IPS DF 4.7 (cell line): Measurements from ENCODE around the gene TRPV4.
"Not testable (repeated sequence)": the region's sequence is repeated elsewhere in the genome, so short reads cannot be mapped to it uniquely, and the experiment has no call there.

Source experiments
- DNase-seq: peaks from one replicate; pipeline ENCODE4 v3.0.0-alpha.2; 2013; ENCODE audit warnings: low spot score; ENCODE audit errors: extremely low read depth

The TRPV4 gene

DNA sequence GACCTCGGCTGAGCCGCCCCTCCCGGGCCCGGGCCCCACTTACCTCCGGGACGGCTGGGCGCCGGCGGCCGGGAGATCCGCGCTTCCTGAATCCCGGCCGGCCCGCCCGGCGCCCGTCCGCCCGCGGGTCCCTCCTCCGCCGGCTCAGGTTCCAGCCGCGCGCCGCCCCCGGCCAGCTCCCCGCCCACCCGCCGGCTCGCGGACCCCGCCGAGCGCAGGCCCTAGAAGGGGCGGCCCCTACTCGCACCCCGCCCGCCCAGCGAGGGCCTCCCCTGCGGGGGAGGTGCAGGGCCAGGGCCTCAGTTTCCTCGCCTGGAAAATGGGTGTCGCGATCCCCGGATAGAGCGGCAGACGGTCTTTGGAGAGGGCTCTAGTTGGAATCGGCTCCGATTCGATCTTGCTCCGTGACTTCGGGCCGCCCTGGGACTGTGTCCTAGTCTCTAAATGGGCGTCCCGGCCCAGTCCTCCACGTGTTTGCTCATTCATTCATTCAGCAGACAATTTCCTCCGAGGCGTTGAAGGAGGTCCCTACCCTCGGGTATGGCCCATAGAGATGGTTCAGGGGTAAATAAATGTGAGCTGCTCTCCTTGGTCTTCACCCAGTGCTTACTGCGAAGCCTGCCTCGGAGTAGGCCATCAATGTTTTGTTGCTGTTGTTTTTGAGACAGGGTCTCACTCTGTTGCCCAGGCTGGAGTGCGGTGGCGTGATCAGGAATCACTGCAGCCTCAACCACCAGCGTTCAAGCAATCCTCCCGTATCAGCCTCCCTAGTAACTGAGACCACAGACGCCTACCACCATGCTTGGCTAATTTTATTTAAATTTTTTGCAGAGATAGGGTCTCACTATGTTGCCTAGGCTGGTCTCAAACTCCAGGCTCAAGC lies at the start of gene TRPV4:
TSS of gene TRPV4 (minus strand) at position 92 of the 883 bp plus-strand sequence. CDS start 18,602 bp downstream, outside the sequence.
- no peak for DNase-seq

DNA sequence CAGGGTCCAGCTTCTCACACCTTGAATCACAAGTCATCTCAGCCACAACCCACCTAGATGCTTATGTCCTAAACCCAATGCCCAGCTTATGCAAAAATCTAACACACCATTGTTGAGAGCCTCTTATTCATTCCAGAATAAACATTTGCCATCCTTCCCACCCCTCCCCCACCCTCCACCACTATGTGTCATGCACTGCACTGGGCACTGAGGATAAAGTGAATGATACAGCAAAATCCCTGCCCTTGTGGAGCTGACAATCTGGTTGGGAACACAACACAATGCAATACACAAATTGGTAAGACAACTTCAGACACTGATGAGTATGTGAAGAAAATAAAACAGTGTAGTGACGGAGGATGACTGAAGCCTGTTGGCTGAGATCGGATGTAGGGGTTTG lies 48.6 kb upstream of the TRPV4 start:
- no peak for DNase-seq

DNA sequence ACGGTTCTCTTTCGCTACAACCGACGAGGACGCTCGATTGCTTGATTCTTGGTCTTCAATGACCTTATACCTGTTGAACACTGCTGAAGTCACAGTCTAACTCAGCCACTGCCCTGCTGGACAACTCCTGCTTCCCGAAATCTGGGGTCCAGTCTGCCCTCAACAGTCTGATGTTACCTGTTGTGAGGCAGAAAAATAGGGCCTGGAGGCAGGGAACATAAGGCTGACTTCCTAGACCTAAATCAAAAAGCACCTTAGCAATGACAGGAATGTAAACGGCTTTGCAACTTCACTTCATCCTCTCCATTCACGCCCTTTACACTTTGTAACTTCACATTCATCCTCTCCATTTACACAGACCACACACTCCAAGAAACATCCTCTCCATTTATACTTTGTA lies 47.7 kb upstream of the TRPV4 start:
- DNase-seq = peak; percentile 62

DNA sequence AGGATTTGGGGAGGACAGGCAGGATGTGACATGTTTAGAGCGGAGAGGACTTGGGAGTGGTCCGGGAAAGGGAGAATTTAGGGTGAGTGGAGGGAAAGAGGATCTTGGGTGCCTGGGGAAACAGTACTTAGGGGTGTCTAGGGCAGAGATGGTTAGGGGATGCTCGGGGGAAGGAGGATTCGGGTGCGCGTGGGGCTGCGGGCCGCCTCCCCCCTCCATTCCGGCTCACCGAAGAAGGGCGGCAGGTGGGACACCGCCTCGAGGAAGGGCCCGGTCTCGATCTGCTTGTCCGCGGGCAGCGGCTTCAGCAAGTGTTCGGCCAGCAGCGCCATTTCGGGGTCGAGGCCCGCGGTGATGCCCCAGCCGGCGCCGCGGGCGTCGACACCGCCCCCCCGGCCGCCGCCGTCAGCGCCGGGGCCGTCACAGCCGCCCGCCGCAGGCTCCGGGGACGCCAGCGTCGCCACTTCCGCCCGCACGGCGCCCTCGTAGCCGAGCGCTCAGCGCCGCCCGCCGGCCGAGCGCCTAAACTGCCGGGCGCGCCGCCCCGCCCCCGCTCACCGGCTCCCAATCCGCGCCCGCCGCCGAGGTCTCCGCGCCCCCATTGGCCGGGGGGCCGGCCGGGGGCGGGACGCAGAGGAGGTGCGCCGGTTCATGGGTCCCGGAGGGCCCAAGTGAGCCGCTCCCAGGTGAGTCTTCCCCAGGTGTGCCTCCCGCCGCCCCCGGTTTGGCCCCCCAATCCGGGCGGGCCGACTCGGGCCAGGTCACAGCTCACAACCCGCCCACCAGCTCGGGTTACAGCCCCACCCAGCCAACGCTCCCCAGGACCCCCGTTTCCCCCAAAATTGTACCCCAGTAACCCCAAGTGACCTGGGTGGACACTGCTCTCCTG lies 47.1 kb upstream of the TRPV4 start, which contains the start of gene GLTP:
TSS of gene GLTP (minus strand) at position 499 of the 889 bp plus-strand sequence. CDS start at position 332, 167 bp downstream.
- DNase-seq = peak; percentile 44

DNA sequence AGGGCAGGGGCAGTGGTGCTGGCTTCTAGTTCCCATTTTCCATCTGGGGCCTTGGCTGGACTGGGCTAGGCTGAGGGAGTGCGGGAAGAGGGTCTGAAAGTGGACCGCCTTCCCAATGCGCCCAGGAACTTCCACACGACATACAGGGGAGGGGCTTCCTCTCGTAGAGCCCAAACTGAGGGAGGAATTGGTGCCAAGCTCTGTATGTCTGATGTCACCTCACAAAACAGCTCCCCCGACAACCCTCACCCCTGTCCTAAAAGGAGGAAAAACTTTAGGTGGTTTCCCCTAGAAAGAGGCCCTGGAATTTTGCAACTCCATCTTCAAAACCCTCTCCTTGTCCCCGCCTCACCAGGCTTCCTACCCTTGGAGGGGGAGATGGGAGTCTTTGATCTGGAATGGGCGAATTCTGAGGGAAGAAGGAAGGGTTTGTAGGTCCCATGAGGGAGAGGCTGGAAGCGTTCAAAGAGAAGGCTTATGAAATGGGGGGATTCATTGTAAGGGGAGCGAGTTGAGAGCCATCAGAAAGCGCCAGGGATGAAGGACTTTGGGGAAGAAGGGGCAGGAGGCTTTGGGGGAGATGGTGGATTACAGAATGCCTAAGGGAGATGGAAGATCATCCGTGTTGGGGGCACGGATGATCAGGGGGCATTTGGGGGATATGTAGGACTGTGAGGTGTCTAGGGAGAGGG lies 46.3 kb upstream of the TRPV4 start:
- no peak for DNase-seq

DNA sequence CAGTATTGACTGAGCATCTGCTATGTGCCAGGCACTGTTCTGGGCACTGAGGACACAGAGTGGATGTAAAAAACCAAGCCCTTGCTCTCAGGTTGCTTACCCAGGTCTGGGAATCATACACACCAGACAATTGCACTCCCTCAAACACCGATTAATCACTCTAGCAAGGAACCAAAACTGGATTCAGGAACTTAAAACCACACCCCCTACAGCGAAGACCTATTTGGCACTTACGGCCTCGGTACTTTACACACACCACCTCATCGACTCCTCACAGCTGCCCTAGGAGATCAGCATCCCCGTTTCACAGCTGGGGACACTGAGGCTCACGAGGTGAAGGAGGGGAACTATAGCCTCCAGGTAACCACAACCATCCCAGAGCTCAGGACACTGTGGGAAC lies 45.6 kb upstream of the TRPV4 start:
- no peak for DNase-seq

DNA sequence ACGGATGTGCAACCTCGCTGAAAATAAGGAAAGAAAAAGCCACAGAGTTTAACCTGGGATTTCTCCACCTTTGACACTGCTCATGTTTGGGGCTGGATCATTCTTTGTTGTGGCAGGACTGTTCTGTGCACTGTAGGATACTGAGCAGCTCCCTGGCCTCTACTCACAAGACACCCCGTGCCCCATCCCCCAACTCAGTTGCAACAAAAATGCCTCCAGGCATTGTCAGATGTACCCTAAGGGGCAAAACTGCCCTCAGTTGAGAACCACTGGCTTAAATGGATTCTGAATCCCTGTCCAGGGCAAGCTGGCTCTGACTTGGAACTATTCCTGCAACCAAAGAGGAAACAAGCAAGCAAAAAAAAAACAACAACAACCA lies 45.0 kb upstream of the TRPV4 start:
- DNase-seq = no peak

DNA sequence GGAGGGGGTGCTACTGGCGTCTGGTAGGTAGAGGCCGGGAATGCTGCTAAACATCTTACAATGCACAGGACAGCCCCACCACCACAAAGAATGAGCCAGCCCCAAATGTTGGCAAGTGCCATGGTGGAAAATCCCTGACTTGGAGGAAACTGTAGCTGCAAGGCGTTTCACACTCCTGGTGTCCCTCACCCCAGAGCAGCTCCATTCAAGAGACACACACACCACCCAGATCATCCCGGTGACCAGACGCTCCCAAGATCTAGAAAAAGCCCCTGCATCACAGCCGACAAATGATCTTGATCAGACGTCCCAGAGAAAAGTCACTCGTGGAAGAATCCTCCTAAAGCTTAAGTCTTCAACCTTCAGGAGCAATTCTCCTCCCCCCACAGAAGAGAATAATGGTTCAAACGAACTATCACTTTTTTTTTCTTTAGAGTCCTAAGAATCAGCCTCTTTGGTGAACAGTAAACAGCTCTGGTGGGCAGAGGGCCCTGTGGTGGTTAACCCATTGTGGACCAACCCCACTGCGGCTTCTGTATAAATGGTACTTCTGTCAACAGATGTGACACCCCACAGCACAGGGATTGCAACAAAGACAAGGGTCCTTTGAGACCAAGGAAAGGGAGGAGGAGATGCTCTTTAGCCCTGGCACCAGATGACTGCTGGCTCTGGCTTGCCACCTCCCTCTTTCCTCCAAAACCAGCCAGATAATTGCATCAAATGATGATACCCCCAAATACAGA lies 44.5 kb upstream of the TRPV4 start:
- no peak for DNase-seq

DNA sequence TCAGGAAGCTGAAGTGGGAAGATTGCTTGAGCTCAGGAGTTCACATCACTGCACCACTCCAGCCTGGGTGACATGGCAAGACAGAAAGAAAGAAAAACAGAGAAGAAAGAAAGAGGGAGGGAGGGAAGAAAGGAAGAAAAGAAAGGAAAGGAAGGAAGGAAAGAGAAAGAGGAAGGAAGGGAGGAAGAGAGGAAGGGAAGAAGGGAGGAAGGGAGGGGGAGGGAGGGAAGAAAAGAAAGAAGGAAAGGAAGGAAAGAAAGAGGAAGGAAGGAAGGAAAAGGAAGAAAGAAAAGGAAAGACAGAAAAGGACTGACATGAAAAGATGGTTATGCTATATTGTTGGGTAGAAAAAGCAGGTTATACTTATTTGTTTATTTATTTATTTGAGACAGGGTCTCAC lies 43.2 kb upstream of the TRPV4 start:
- no peak for DNase-seq

DNA sequence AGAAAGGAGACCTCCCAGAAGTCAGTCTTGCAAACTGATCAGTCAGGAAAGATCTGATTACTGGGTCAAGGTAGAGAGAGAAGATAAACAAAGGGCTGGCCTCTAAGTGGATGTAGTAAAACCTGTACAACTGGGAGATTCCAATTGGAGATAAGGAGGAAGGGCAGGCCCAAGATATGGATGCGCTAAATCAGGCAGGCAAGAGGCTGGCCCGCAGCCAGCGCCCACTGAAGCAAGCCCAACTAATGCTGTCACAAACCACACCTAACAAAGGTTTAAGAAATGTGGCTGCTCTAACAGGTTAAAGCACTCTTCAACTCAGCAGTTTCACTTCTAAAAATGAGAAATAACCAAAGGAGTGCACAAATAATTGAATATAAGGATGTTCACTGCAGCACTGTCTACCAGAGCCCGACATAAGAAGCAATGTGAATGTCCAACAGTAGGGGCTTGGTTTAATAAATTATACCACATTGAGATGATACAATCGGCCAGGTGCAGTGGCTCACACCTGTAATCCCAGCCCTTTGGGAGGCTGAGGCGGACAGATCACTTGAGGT lies 42.5 kb upstream of the TRPV4 start:
- DNase-seq = no peak

DNA sequence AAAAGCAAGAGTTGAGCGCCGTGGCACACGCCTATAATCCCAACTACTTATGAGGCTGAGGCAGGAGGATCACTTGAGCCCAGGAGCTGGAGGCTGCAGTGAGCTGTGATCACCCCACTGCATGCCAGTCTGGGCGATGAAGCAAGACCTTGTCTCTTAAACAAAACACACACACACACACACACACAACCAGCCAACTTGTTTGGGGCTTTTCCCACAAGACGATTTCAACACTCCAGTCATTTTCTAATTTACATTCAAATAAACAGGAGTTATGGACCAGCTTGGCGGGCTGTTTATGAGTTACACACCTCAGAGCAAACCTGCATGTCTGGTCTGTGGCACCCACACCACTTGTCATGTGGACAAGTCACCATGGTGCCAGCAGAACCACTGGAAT lies 40.5 kb upstream of the TRPV4 start:
- no peak for DNase-seq

DNA sequence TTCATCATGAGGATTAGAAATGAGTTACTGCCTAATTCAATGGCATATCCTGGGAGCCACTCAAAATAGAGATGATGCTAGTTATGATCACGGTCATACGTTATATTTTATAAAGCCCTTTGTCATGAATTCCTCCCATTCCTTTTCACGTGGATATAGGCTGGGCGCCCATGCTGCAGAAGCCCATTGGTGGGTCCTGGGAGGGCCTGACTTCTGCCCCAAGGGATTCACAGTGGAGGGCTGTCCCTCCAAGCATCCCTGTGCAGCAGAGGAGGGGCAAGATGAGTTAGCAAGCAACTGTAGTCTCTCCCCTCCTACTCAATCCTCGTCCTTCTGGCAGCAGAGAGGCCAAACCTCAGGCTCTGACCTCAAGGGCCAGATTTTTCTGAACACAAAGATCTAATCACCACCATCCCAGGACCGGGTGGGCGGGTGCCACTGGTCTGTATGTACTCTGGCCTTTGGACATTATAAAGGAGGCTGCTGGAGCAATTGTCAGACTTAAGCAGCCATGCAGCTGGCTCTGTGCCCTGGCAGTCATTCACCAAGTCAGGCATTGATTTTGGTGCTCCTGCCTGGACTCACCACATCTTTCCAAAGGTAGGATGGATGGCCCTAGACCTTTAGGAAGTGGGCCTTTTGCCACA lies 38.6 kb upstream of the TRPV4 start:
- no peak for DNase-seq

DNA sequence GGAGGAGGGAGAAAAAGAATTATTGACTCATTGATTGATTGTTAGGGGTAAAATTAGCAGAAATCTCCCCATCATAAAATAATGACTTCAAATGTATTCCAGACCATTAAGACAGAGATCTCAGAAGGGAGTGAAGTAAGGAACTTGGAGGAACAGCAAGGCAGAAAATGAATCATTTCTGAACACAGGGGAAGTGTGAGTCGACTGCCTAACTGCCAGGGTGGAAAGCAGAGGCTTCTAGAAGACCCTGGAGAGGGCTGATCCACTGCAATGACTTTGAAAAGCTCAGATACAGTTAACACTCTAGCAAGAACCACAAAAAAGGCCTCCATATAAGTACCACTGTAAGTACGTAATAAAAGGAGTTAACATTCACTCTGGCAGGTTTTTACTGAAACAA lies 37.5 kb upstream of the TRPV4 start:
- DNase-seq = no peak

DNA sequence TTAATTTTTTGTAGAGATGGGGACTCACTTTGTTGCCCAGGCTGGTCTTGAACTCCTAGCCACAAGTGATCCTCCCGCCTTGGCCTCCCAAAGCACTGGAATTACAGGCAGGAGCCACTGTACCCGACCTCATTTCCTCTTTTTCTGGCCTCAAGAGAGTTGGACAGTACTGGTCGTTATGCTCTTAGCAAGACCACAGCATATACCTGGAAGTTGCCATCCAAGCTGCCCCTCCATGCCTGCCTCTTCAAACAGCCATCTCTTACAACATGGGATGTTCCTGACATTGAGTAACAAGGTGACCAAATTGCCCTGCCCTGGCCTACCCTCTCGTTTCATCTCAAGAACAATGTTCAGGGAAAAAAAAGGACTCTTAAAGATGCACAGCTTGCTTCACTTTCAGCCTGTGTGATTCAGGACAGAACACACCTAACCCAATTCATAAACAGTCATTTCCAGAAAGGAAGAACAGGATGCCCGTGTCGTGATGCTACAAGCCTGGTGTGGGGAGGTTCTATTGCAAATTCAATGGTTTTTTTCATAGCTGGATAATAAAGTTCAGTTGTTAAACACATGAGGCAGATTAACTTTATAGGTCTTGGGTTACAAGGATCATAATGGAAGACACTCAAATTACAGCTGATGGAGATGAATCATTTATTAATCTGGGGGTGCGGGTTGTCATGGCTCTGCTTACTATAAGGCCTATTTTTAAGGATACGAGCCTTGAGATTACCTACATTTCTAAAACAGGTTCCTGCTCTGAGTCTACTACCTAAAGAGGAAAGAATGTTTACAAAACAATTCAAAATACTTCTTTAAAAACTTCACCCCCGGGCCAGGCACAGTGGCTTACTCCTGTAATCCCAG lies 35.2 kb upstream of the TRPV4 start:
- DNase-seq = no peak

DNA sequence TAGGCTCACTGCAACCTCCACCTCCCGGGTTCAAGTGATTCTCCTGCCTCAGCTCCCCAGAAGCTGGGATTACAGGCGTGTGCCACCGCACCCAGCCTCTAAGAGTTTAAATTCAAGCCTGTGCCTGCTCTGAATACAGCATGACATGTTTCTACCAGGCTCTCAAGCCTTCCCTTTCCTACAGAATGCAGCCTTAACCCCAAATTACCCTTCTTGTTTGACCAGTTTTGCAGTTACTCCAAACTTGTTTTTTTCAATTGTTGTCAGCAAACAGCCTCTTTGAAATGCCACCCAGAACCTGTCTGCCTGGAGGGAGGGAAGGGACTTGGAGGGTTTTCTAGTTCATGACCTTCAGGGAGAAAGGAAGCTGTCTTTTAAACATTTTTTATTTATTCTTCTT lies 31.7 kb upstream of the TRPV4 start:
- DNase-seq = no peak

DNA sequence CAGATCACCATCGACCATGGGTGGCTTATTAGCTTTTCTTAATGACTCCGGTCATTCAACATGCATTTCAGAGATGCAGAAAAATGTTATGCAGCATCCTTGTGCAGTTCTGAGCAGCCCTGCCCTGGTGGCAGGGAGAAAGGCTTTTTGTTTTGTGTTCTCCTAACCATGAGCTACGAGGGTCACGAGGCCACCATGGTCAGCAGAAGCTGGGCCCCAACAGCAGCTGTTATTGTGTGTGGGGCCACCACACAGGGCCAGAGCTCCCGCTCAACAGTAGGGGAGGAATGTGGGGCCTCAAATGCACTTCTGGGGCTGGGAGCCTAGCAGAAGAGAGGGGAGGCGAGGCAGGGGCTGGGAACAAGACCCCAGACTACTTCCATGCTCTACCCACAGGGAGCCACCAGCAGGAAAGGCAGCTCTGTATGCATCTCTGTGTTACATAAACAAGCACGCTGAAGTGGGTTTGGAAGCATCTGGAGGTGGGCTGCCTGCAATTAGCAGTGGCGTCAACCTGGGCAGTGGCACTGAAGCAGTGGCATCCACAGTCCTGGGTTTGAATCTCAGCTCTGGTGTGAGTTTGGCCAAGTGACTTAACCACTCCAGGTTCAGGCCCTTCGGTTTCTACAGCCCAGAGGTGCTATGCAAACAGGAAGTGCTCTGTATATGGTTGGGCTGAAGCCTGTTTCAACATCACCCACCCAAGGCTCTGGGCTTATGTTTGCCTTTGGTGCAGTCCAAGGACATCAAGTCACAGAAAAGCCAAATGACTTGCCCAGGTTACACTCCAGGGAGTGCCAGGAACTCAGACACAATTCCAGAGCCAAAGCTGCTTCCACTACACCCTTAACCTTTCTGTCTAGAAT lies 30.9 kb upstream of the TRPV4 start:
- DNase-seq = no peak

DNA sequence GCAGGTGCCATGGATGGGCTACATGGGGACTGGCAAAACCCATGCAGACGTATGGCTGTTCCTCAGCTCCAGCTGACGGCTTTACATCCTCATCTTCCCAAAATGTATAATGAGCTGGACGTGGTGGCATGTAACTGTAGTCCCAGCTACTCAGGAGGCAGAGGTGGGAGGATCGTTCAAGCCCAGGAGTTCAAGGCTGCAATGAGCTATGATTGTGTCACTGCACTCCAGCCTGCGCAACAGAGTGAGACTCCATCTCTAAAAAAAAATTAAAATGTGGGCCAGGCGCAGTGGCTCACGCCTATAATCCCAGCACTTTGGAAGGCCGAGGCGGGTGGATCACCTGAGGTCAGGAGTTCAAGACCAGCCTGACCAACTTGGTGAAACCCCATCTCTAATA lies 29.3 kb upstream of the TRPV4 start:
- not testable (repeated sequence) for DNase-seq

DNA sequence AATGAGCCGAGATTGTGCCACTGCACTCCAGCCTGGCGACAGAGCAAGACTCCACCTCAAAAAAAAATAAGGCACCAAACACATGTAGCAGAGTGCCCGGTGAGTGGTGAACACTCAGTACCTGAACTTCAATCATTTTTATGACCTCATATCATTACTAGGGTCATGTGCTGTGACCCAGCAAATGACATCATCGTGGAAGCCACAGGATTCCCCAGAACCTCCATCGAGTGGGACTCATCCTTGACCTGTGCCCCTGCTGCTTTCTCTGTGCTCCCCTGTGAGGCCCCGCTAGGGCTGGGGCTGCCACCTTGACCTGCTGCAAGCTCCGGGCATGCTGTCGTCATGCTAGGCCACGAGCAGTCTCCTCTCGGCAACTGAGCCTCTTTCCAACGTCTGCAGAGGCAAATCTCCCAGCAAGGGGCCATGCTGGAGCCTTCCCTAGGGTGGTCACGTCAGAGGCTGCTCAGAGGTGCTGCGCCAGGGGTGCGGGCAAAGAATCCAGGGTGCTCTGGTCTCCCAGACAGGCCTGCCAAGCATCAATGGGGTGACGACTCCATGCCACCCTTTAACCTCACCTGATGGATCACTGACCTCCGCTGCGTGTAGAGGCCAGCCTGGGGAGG lies 28.6 kb upstream of the TRPV4 start:
- DNase-seq = no peak
